Daoy (cell line): ENCODE data around the gene SPDYE2. TPM values are rescaled to one million over a fixed set of nuclear protein-coding genes. Genes with fewer than 3 reads are reported as not detected.
"Not testable (repeated sequence)": the region's sequence is repeated elsewhere in the genome, so short reads cannot be mapped to it uniquely, and the experiment has no call there.

Experiments used
- DNase-seq: peaks from one replicate; pipeline ENCODE4 v3.0.0-alpha.2; 2015; ENCODE audit warnings: low read depth
- total RNA-seq: library from RNA; depleted of rRNA; stranded (reverse); fragments of >200 nt; shearing (Covaris generic); gene quantifications from 2 replicates; pipeline ENCODE4 v1.2.3, GENCODE V29; 2014; rRNA removed

Gene SPDYE2, protein sequence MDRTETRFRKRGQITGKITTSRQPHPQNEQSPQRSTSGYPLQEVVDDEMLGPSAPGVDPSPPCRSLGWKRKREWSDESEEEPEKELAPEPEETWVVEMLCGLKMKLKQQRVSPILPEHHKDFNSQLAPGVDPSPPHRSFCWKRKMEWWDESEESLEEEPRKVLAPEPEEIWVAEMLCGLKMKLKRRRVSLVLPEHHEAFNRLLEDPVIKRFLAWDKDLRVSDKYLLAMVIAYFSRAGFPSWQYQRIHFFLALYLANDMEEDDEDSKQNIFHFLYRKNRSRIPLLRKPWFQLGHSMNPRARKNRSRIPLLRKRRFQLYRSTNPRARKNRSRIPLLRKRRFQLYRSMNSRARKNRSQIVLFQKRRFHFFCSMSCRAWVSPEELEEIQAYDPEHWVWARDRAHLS
- not detected in 2 replicates for total RNA-seq

- not testable (repeated sequence) for DNase-seq
These were observed at the start of gene SPDYE2 for GRCh38 chr7:102550808-102551422. Gene SPDYE2 (plus strand): TSS chr7:102551226. CDS start chr7:102553256, 2,030 bp downstream.

DNA sequence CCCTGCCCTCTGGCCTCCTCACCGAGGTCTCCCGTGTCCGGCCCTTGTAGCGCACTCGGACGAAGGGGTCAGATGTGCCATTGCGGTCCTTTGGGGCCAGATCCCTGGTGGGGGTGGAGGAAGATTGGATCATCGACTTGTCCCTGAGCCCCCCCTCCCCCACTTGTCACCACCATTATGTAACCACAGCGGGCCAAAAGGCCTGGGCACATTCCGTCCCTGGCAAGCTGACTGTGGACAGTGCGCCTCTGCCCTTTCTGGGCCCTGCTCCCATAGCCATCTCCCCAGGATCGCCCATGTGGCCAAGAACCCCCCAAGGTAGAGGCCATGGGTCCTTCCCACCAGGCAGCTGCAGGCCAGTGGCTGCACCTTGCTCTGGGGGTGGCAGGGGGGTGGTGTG lies 47.9 kb upstream of the SPDYE2 start:
- DNase-seq, result not testable (repeated sequence)

- not testable (repeated sequence) for DNase-seq
These were observed 45.5 kb upstream of the SPDYE2 start for GRCh38 chr7:102505298-102506185.

- not testable (repeated sequence) for DNase-seq
These were observed 43.5 kb upstream of the SPDYE2 start for GRCh38 chr7:102507410-102508088.

GRCh38 chr7:102510575-102510974 lies 40.5 kb upstream of the SPDYE2 start:
- DNase-seq, result not testable (repeated sequence)

GRCh38 chr7:102511860-102512522 lies 39.0 kb upstream of the SPDYE2 start:
- DNase-seq, result not testable (repeated sequence)

DNA sequence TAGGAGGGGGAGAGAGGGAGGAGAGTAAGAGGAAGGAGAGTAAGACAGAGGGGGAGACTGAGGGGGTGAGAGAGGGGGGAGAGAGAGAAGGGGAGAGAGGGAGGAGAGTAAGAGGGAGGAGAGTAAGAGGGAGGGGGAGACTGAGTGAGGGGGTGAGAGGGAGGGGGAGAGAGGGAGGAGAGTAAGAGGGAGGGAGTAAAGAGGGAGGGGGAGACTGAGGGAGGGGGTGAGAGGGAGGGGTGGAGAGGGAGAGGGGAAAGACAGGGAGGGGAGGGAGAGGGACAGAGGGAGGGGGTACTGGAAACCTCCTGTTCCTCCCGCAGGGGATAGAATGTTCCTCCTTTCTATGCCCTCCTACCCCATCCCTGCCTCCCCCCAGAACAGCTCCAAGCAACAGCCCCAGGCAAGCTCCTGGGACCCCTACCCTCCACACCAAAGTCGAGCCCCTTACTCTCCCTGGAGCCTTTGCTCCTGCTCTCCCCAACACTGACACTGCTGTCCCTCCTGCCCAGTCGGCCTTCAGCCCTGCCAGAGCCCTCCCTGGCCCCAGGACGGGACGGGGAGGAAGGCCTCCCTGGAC lies 38.3 kb upstream of the SPDYE2 start:
- peak; percentile 67 for DNase-seq

GRCh38 chr7:102514881-102515721 lies 35.9 kb upstream of the SPDYE2 start:
- DNase-seq, result not testable (repeated sequence)

- not testable (repeated sequence) for DNase-seq
These were observed 35.1 kb upstream of the SPDYE2 start for GRCh38 chr7:102515889-102516288.

- DNase-seq, result not testable (repeated sequence)
These were observed 34.1 kb upstream of the SPDYE2 start for GRCh38 chr7:102516951-102517350.

GRCh38 chr7:102517550-102518147 lies 33.4 kb upstream of the SPDYE2 start, which contains the start of gene RASA4B:
Gene RASA4B (minus strand): TSS chr7:102517777. CDS start chr7:102517710, 67 bp downstream.
- peak; percentile 16 for DNase-seq

DNA sequence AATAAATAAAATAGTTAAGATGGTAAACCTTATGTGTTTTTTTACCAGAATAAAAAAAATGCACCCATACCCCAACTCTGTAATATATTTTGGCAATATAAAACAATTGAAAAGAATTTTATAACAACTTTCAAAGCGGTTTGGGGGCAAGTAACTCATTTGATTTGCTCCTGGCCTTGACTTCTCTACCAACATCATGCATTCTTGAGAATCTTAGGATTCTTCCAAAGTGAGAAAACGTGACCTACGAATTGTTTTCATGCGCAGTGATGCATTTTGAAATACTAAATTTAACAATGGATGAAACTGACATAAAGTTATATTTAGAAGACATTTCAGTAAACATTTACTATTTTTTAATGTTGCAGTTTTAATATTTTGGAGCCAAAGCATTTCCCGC lies 30.2 kb upstream of the SPDYE2 start:
- DNase-seq, result not testable (repeated sequence)

DNA sequence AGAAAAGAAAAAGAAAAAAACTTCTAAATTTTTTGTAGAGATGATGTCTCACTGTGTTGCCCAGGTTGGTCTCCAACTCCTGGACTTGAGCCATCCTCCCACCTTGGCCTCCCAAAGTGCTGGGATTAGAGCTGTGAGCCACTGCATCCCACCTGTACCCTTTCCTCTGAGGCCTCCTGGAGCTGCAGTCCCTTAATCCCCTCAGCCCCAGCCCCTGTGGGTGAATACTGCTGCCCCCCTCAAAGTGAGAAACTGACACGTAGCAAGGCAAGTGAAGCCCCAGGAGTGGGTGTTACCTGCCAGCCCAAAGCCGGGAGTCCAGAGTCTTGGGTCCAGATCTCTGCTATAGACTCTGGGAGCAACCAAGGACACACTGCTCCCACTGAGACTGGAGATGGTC lies 26.2 kb upstream of the SPDYE2 start:
- DNase-seq, result not testable (repeated sequence)

DNA sequence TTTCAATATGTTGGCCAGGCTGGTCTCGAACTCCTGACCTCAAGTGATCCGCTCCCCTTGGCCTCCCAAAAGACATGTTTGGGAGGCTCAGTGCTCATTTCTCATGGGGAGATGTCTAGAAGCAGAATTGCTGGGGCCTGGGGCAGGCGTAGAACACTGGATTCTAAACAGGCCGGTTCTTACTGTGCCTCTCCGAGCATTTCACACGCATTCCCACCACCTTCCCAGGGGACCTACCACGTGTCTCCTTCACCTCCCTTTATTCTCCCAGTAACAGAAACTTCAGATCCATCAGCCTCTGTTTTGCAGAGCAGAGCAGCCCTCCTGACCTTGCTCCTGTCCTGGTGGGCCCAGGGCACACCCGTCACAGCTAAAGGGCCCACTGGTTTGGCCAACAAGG lies 23.8 kb upstream of the SPDYE2 start:
- not testable (repeated sequence) for DNase-seq

DNA sequence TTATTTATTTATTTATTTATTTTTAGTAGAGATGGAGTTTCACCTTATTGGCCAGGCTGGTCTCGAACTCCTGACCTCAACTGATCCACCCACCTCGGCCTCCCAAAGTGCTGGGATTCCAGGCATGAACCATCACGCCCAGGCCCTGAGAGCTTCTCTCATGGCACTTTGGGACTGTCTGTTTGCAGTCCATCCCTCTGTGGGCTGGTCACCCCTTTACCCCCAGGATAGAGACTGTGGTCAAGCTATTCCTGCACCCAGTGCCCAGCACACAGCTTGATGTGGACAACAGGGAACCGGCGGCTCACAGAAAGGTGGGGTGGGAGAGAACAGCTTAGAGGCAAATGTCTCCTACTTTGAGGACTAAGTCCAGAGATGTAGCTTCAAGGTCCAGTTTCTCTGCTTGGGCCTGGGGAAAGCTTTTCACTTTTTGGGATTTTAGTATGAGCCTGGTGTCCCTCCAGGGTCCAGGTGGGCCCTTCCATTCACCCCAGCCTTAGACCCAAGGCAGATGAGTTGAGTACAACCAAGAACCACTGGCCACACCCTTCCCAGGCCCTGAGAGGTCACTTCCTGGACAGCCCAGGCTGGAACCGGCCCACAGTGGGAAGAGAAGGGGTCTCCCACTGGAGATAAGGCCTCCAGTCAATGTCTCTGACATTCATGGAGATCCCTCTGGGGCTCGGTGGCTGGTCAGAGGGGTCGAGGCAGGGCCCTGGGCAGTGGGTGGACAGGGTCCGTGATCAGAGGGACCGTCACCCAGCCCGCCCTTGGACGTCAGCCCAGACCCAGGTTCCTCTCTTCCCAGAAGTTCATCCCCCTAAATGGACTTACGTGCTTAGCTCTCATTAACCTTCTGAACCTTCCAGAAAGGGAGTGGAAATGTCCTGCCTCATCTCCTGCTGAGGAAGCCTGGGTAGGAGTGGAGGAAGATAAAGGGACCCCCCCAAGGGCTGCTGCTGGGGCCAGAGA lies 22.9 kb upstream of the SPDYE2 start:
- not testable (repeated sequence) for DNase-seq

DNA sequence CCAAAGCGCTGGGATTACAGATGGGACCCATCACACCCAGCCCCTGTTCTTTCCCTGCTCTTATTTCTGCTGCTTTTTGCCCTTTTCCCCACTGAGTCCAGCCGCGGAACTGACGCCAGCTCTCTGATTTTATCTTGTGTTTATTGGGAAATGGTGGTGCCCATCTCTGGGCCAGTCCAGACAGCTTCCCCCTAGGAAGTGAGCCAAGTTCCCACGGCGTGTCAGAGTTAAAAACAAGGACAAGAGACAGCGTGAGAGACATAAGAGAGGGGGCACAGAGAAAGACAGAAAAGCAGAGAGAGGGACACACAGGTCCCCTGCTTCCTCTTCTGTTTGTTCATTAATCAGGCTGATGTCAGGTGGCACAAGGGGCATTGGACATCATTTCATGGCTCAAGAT lies 19.4 kb upstream of the SPDYE2 start:
- not testable (repeated sequence) for DNase-seq

- not testable (repeated sequence) for DNase-seq
These were observed 18.9 kb upstream of the SPDYE2 start for GRCh38 chr7:102532127-102532526.
